Gastroesophageal sphincter (tissue), 3 donors: ENCODE measurements around the gene FAM53B.

Experiments used
- CTCF ChIP-seq, 4 experiments: fragments of 200-600 bp in 2 of 4; fragments of 450-650 bp in 2 of 4; sonication (generic) in 1 of 4; IDR thresholded peaks; one replicate each; pipeline ENCODE4 v1.5.1; 2017 to 2019; ENCODE audit warnings: antibody characterized with exemption in 4 of 4, mild to moderate bottlenecking in 2 of 4, moderate library complexity in 2 of 4
- EP300 ChIP-seq: sonication (generic); formaldehyde crosslinking; IDR thresholded peaks from one replicate; pipeline ENCODE4 v1.6.1; 2017; ENCODE audit warnings: antibody characterized with exemption, mild to moderate bottlenecking
- POLR2A ChIP-seq, 2 donors: fragments of 450-650 bp; IDR thresholded peaks; one replicate each; pipeline ENCODE4 v1.6.1; 2017; ENCODE audit warnings: antibody characterized with exemption in 2 of 2, mild to moderate bottlenecking in 2 of 2, moderate library complexity in 1 of 2
- POLR2AphosphoS5 ChIP-seq: sonication (generic); formaldehyde crosslinking; IDR thresholded peaks from one replicate; pipeline ENCODE4 v1.6.1; 2017; ENCODE audit warnings: antibody characterized with exemption

- TF ChIP-seq CTCF (IDR thresholded peaks at IDR 0.05) (no peak), POLR2AphosphoS5 (no peak), POLR2A (IDR thresholded peaks at IDR 0.05) (no peak), EP300 (no peak)
These were observed 66.2 kb downstream of the FAM53B start for GRCh38 chr10:124677749-124678556.
